Measurements from ENCODE around the gene MGAT5.
"Not testable (repeated sequence)": the region's sequence is repeated elsewhere in the genome, so short reads cannot be mapped to it uniquely, and the experiment has no call there.

MGAT5 gene

DNA sequence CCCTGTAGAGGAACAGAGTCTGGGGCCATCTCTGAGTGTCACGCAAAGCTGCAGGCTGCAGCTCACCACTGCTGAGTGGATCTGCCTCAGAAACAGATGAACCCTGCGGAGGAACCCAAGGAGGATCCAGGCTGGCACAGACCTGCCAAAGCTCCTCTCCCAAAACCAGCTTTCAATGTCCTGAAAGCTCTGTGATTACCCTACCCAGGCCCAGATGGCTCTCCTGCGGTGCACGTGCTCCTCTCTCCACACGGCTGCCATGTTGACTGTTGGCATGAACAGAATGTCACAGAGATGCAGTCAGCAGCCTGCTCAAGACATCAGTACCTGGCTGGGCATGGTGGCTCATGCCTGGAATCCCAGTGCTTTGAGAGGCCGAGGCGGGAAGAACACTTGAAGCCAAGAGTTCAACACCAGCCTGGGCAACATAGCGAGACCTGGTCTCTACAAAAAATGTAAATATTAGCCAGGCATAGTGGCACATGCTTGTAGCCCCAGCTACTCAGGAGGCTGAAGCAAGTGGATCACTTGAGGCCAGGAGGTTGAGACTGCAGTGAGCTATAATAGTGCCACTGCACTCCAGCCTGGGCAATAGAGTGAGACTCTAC is 216.8 kb downstream of the MGAT5 start:
- CTCF ChIA-PET, result no interaction called here
- Histone ChIP-seq H3K9me3 (ENCODE audit: control insufficient read depth, insufficient read depth, low read depth, low read length) (no peaks in the 10 kb centered on the region; the same call in 1 of the 2 replicates), H3K36me3 (ENCODE audit: control insufficient read depth in 2 of 2, insufficient read depth in 1 of 2, low read length in 2 of 2) (no peaks in the 10 kb centered on the region), H3K4me1 (ENCODE audit: control insufficient read depth, insufficient read depth, low read length) (no peaks in the 10 kb centered on the region), H3K4me3 (ENCODE audit: low read depth, low read length) (no peak overlapping the region), H3K27ac (ENCODE audit: extremely low read depth, low read depth, low read length) (no peak overlapping the region)
- POLR2A ChIA-PET, result no interaction called here
- no peak for TF ChIP-seq ZSCAN23 (tag by site-specific recombination; IDR thresholded peaks at IDR 0.05)
- TF ChIP-seq, protein P1, sequence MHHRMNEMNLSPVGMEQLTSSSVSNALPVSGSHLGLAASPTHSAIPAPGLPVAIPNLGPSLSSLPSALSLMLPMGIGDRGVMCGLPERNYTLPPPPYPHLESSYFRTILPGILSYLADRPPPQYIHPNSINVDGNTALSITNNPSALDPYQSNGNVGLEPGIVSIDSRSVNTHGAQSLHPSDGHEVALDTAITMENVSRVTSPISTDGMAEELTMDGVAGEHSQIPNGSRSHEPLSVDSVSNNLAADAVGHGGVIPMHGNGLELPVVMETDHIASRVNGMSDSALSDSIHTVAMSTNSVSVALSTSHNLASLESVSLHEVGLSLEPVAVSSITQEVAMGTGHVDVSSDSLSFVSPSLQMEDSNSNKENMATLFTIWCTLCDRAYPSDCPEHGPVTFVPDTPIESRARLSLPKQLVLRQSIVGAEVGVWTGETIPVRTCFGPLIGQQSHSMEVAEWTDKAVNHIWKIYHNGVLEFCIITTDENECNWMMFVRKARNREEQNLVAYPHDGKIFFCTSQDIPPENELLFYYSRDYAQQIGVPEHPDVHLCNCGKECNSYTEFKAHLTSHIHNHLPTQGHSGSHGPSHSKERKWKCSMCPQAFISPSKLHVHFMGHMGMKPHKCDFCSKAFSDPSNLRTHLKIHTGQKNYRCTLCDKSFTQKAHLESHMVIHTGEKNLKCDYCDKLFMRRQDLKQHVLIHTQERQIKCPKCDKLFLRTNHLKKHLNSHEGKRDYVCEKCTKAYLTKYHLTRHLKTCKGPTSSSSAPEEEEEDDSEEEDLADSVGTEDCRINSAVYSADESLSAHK (tag by site-specific recombination; IDR thresholded peaks at IDR 0.05), result no peak
- no peak for TF ChIP-seq ZNF324 (tag by site-specific recombination; IDR thresholded peaks at IDR 0.05)
- no peak for TF ChIP-seq YY1 (tag by site-specific recombination; IDR thresholded peaks at IDR 0.05)
- no peak for TF ChIP-seq ZNF266 (tag by site-specific recombination; IDR thresholded peaks at IDR 0.05; ENCODE audit: low read depth)
- no peak for TF ChIP-seq OVOL3 (tag by site-specific recombination; IDR thresholded peaks at IDR 0.05)
- TF ChIP-seq ZNF785 (tag by site-specific recombination; IDR thresholded peaks at IDR 0.05), result no peak
- TF ChIP-seq ZNF529 (tag by site-specific recombination; IDR thresholded peaks at IDR 0.05; ENCODE audit: insufficient replicate concordance), result no peak
- TF ChIP-seq YY2 (tag by site-specific recombination; IDR thresholded peaks at IDR 0.05), result no peak
- TF ChIP-seq ZNF629 (tag by site-specific recombination; IDR thresholded peaks at IDR 0.05), result no peak
- no peak for TF ChIP-seq ZNF114 (tag by site-specific recombination; IDR thresholded peaks at IDR 0.05)
- TF ChIP-seq, protein P2, sequence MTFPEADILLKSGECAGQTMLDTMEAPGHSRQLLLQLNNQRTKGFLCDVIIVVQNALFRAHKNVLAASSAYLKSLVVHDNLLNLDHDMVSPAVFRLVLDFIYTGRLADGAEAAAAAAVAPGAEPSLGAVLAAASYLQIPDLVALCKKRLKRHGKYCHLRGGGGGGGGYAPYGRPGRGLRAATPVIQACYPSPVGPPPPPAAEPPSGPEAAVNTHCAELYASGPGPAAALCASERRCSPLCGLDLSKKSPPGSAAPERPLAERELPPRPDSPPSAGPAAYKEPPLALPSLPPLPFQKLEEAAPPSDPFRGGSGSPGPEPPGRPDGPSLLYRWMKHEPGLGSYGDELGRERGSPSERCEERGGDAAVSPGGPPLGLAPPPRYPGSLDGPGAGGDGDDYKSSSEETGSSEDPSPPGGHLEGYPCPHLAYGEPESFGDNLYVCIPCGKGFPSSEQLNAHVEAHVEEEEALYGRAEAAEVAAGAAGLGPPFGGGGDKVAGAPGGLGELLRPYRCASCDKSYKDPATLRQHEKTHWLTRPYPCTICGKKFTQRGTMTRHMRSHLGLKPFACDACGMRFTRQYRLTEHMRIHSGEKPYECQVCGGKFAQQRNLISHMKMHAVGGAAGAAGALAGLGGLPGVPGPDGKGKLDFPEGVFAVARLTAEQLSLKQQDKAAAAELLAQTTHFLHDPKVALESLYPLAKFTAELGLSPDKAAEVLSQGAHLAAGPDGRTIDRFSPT (tag by site-specific recombination; IDR thresholded peaks at IDR 0.05), result no peak
- TF ChIP-seq ZBTB26 (tag by site-specific recombination; optimal IDR thresholded peaks at IDR 0.05), result no peak
- TF ChIP-seq ZNF692 (tag by site-specific recombination; IDR thresholded peaks at IDR 0.05), result no peak

GRCh38 chr2:134476982-134477381 is 223.1 kb downstream of the MGAT5 start:
- H3K9me3 ChIP-seq (ENCODE audit: control insufficient read depth, insufficient read depth, low read depth, low read length); CTCF ChIA-PET; H3K4me3 ChIP-seq (ENCODE audit: low read depth, low read length); POLR2A ChIA-PET; H3K4me1 ChIP-seq (ENCODE audit: control insufficient read depth, insufficient read depth, low read length); H3K27ac ChIP-seq (ENCODE audit: extremely low read depth, low read depth, low read length); H3K36me3 ChIP-seq (ENCODE audit: control insufficient read depth in 2 of 2, insufficient read depth in 1 of 2, low read length in 2 of 2): not testable (repeated sequence)
